HG03196 (cell line): Measurements from ENCODE around the gene STPG1.

Experiments
- ATAC-seq: cut with Tn5 transposase; IDR thresholded peaks from one replicate; pipeline ENCODE4 v1.9.1; 2021; ENCODE audit not compliant: unreplicated experiment

Gene STPG1

DNA sequence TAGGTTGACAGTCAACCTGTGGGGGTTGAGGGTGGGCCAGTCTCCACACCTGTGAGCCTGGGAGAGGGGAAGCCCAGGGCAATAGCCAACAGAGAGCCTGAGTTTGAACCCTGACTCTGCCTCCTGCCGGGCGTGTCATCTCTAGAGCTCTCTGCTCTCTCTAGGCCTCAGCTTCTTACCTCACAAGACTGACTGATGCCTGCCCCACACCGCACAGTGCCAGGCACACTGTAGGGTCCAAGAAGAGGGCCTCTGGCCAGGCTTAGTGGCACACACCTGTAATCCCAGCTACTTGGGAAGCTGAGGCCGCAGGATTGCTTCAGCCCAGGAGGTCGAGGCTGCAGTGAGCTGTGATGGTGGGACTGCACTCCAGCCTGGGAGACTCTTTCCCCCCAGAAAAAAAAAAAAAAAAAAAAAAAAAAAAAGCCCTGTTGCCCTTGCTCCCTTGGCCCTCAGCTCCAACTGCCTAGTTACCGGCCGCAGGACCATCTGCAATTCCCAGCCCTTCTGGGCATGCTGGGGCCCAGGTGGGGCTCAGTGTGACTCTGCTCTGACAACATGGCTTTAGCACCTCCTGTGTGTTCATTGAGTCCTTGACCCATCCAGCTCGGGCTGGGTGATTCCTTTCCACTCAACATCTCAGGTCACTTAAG, 69.4 kb downstream of the STPG1 start:
- ATAC-seq = no peak

DNA sequence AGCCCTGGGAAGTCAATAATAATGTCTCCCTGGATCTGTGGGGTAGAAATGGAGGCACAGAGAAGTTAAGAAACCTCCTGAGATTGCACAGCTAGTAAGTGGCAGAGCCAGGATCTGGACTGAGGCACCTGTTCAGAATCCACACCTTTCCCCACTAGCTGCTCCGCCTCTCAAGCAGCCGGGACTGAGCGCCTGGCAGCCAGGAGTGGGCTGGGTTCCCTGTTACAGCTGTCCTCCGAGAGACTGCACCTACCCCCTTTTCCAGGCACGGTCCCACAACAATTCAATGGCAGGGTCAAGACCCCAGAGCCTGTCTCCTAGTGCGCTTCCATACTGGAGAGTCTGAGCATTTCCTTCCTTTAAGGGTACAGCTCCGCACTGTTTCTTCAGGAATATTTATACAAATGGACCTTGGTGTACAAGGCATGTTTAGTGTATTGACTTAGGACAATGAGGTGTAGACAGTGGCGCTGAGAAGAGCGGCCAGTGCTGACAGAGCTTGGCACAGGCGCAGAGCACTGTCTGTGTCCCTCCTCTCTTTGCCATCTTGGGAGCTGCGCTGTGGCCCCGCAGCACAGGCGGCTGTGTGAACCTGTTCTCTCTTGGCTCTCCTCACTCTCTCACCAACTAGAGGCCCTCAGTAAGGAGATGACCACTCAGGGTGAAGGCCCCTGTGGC, 70.0 kb downstream of the STPG1 start:
- ATAC-seq = no peak

DNA sequence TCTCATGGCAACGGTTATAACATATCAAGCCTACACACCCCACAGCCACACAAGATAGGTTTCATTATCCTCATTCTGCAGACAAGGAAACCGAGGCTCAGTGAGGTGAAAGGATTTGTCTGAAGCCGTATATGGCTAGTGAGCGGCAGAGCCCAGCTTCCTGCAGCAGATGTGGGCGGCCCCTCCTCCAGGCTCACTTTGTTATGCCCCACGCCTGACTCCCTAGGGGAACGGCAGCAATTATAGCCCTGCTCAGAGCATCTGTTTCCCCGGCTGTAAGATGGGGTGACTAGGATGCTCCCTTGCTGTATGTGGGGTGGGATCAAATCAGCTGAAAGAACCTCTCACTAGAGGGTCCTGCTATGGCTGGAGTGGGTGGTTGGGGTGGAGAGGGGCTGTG, 72.3 kb downstream of the STPG1 start:
- ATAC-seq = no peak

DNA sequence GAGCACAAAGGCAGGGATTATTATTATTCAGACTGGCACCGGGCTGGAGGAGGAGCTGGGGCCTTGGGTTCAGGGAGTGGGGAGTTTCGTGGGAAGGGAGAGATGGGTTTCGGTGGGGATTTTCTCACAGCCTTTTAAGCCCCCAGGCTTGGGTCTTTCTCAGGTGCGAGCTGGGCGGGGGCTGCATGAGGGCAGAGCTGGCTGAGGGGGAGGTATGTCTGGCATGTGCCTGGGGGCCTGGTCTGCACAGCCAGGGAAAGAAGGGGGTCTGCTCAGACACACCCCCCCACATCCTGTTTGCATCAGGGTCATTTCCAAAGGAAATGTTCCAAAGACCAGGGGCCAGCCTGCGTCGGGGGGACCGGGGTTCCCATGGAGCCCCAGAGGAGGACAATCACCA, 72.8 kb downstream of the STPG1 start:
- no peak for ATAC-seq

DNA sequence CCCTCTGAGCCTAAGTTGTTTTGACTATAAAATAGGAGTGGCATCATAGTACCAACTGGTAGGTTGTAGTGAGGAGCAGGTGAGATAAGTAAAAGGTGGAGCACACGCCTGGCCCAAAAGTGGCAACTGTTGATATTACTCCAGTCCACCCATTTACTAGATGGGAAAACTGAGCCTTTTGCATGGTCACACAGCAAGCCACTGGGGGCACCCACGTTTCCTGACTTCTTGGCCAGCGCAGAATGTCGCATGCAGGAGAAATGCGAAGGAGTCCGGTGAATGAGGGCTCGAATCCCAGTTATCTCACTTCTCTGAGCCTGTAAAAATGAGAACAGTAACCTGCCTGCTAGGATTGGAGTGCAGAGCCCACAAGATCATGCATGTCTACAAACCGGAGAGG, 73.6 kb downstream of the STPG1 start:
- no peak for ATAC-seq

DNA sequence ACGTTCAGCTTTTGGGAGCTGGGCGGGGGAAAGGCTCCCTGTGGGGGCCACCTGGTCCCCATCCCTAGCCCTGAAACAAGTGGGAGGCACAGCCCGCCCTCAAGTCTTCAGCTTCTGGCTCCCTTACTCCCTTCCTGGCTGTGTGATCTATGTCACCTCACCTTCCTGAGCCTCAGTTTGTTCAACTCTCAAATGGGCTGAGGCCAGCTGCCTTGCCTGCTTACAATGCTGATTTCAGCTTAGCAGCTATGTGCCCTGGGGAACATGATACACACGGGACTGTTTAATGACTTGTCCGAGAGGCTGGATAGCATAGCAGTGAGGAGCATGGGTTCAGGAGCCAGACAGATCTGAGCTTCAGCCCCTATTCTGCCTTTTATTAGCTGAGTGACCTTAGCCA, 75.1 kb downstream of the STPG1 start:
- no peak for ATAC-seq

DNA sequence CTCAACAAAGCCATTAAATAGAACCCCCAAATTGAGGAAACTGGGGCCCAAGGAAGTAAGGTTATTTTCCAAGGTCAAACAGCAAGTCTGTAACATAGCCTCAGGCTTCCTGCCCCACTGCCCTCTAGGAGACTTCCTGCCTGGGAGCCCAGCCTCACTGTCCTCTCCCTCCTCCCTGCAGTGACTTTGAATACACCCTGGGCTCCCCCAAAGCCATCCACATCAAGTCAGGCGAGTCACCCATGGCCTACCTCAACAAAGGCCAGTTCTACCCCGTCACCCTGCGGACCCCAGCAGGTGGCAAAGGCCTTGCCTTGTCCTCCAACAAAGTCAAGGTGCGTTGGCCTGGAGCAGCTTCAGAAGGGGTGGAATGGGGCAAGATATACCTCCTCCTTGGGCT, 76.1 kb downstream of the STPG1 start:
- ATAC-seq = no peak

DNA sequence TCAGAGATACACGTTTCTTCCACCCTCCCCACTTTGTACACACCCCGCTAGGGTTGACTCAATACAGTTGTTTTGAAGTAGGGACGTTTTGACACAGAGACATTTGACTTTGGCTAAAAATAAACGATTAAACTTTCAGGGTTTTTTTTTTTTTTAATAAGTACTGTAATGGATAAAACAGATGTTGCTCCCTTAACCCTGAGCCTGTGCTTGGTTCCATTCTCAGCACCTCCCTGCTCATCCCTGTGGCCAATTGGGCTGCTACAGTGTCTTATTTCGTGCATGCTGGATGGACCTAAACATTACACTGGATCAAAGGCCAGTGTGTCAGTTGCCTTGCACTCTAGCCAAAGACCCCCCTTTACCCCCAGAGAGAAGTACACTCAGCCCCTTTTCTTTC, 77.5 kb downstream of the STPG1 start:
- no peak for ATAC-seq

DNA sequence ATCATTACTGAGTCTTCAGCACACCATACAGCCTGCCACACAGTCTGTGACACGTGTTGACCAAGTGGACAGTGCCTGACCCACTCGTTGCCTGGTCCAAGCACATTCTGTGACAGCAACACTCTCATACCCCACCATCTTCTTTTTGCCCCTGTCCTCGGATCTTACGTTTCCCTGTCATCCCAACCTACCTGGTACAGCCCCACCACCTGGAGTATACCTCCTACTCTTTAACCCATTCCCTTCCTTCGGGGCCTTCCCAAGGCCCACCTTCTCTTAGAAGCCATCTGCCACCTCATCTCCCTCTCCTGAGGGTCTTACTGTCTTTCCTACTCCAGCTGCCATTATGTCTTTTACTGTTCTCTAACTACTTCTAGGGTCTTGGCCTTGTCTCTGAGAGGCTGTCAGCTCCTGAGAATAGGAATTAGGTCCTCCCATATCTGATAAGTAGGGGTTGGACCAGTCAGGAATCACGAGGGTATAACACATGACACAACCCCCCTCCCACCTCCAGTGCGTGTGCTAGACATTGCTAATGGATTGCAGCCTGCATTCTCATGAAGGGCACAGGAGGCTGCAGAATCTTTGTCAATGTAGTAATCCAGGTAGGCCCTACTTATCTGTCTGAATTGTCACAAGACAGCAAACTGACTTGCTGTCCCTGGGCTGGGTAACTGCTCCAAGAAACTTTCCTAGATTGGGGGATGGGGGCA, 81.5 kb downstream of the STPG1 start:
- ATAC-seq = no peak

DNA sequence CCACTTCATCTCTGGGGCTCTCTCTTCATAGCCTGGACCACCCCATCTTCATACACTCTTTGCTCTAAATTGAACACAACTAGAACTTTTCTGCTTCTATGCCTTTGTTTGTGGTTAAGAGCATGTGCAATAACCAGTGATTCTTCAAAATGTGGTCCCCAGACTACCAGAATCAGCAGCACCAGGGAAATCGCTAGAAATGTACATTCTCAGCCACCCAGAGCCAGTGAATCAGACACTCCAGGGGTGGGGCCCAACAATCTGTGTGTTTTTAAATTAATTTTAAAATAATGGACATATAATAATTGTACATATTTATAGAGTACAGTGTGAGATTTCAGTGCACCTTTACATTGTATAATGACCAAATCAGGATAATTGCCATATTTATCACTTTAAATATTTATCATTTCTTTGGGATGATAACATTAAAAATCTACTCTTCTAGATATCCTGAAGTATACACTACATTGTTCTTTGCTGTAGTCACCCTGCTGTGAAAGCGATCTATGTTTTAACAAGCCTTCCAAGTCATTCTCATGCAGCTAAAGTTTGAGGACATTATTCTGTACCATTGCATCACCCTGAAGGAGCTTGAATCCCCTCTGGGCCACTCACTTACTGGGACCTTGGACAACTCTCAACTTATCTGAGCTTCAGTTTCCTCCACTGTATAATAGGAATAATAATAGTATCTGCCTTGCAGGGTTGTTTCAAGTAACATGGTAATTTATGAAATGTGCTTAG, 83.6 kb downstream of the STPG1 start:
- ATAC-seq = no peak

DNA sequence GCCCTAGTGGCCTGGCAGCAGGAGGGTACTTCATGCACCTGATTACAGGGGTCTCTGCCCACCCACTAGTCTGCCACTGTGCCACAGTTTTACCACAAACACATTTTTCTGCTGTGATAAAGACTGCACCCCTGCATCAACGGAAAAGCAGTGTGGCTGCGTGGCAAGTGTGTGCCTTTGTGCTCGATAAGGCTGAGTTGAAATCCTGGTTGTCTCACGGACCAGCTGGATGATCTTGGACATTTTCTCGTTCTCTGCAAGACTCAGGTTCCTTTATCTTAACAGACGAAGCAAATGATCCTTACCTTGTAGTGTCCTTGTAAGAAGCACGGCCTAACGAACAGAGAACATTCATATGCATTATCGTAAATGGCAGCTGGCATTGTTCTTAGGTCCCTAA, 84.3 kb downstream of the STPG1 start:
- no peak for ATAC-seq

DNA sequence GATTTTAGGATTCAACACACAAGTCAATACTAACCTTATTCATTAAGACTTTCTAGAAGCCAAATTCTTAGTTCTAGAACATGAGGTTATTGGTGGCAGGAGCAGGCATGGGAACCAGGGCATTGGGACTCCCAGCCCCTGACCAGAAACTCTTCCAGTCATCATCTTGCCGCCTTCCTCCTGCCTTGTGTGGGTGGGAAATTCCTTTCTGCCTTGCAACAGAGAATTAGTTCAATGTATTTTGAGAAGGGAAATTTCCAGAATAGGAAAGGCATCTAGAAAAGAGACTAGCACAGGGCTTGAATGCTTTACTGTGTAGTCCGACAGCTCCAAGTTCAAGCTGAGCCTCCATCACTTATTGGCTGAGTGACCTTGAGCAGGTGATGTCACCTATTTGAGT, 85.7 kb downstream of the STPG1 start:
- ATAC-seq = no peak

DNA sequence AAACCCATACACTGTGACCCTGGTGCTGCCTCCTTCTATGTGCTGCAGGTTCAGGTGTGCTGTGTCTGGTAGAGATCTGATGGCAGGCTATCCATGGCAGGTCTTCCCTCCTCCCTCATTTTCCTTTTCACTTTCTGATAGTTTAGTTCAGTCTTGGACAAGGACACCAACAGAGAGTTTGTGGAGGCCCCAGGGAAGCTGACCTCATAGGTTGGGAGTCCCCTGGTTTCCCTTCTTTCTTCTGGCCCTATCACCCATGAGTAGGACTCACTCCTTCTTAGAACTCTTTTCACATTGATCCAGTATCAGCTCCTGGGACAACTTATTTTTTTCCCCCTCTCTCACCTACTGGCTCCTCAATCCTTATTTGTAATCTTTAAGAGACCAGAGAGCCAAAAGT, 86.1 kb downstream of the STPG1 start:
- no peak for ATAC-seq

DNA sequence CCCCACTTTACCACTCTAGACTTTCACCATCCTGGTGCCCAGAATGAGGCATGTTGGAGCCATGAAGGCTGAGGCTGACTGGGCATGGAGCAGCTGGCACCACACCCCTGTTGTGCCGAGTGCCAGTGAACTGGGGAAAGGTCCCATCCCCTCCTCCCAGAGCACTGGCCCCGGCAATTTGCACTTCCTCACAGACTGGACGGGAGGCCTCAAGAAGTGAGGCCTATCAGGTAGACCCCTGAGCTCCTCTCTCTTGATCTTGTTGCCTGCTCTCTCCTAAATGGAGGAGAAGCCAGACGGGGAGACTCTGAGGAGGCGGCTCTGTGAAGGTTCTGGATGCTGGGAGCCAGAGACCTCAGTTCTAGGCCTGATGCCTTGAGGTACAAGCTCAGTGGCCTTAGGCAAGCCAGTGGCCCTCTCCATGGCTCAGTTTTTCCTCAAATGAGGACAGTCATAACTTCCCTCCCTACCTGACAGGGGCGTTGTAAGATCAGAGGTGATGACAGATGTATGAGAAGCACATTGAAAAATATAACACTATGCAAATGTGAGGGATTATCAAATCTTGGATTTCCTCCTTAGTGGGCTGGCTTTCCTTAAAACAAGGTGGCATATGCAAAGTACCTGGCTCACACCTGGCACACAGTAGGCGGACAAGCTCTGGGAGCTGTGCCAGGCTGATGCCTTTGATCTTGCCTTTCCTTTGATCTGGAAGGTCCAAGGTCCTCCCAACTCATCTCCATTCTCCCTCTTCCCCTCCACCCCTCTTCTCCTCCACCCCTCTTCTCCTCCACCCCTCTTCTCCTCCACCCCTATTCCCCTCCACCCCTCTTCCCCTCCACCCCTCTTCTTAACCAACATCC, 87.8 kb downstream of the STPG1 start:
- ATAC-seq = no peak

DNA sequence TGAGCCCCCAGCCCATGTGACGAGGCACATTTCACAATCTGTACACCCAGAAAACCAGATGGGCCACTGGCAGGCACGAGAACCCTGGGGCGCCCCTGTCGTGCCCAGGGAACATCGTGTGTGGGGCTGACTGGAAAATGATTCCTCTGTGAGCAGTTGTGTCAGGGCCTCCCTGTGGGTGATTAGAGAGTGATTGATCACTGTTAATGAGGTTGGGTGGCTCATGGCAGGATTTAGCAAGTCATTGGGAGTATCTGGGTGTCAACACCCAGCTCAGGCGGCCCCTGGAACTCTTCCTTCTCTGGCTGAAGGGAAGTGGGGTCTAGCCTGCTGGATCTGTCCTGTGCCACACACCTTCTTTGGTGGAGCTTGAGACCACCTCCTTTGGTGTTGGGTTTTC, 88.7 kb downstream of the STPG1 start:
- ATAC-seq = no peak

DNA sequence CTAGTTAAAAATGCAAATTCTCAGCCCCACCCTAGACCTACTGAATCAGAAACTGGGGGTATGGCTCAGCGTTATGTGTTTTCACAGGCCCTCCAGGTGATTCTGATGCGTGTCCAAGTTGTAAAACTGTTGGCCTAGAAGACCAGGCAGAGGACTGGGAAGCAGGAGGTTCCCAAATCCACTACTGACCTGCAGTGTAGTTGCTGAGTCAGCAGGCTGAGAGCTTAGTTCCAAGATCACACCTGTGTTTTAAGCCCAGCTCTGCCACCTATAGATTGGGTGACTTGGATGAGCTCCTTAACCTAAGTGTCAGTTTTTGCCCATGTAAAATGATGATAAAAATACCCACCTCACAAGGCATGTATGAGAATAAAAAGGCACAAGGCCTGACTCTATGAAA, 90.3 kb downstream of the STPG1 start:
- ATAC-seq = no peak

DNA sequence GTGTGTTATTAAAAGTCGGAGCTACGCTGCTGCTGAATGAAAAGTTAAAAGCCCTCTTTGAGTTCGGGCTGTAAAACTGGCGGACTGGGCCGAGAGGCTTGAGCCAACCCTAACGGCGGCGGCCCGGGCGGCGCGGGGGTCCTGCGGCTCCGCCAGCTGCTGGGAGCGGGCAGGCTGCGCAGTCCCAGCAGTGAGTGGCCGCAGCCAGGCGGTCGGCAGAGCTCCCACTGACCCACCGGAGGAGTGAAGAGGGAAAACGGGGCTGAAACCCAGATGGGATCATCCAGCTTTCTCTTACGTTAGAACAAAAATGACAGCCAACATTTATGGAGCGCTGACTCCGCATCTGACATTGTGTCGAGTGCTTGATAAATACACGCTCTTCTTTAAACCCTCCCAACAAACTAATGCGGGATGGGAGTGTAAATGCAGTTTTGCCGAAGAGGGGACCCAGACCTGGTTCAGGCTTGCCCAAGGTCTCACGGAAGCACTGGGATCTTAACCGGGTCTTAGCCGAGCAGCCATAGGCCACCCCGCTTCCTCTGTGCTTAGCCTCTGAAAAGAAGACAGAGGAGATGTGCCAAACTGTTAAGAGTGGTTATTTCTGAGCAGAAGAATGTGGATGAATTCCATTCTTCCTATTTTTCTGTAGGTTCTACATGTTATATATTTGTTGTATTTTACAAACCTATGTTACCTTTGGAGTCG, 91.0 kb downstream of the STPG1 start:
- peak; percentile 4 for ATAC-seq

DNA sequence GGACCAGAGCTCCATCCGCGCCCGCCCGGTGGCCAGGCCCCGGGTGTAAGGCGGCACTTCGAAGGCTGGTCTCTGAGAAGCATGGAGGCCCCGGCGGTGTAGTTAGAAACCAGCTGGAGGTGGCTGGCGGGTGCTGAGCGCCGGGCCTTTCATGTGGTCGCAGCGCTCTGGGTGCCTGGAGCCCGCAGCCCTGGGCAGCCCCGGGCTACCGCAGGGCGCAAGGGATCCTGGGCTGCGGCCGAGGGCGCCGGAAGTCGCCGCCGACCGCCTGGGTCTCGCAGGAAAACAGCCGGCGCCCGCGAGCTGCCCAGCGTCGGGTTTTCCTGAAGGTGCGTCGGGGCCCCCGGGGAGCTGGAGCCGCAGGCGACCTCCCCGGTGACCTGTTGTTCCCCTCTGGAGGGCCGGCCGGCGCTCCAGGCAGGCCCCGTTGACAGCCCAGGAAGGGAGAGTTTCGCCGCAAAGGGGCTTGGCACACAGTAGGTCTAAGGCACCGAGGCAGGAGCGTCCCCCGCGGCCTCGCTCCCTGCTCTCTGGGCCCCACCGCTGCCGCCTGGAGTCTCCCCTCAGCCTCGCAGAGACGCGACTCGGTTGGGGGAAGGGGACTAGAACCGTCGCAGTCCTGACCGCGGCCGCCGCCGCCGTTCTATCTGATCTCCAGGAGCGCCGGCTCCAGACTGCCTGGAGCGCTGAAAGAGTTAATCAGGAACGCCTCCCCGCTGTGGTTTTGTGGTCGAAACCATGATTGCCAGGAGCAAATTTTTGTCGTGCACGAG, 91.7 kb downstream of the STPG1 start:
- peak; percentile 57 for ATAC-seq

DNA sequence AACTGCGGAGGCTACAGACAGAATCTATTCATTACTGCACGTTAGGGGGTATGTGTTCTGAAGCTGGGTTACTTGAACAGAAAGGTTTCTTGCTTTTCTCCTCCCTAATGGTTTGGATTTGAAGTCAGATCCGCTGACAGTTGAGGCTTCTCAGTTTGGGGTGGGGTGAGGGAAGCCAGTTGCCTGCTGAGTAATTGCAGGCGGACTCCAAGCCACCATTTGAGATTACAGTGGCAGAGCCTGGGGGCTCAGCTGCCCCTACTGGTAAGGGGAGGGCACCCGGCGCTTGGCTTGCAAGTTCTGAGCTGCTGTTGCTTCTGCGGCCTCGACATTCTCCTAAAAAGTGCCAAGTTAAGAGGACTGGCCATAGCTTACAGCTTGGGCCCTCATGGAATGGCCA, 92.5 kb downstream of the STPG1 start:
- ATAC-seq = no peak
